Astrocyte (in vitro differentiated cells and primary cell): ENCODE data around the gene JPH3.

Experiments used
- CTCF ChIP-seq: IDR thresholded peaks from 2 replicates; pipeline ENCODE4 v1.5.1; 2011; ENCODE audit warnings: low read depth, mild to moderate bottlenecking, inconsistent platforms, low read length, moderate library complexity; ENCODE audit not compliant: insufficient read depth
- EZH2 ChIP-seq: IDR thresholded peaks from 2 replicates; pipeline ENCODE4 v1.6.1; 2012; ENCODE audit warnings: mild to moderate bottlenecking, low read length, inconsistent platforms; ENCODE audit not compliant: insufficient read depth

- TF ChIP-seq CTCF: no peak
- no peak for TF ChIP-seq EZH2
Observed at GRCh38 chr16:87720446-87720845, 118.1 kb downstream of the JPH3 start.
